Erythroblast (primary cell): Measurements from ENCODE around the gene OSBP2.

Experiments
- GATA1 ChIP-seq: IDR thresholded peaks from 2 replicates; pipeline ENCODE4 v1.6.1; 2011; ENCODE audit warnings: low read depth, mild to moderate bottlenecking, control low read depth, low read length, moderate library complexity
- POLR2A ChIP-seq: IDR thresholded peaks from 2 replicates; pipeline ENCODE4 v1.6.1; 2011; ENCODE audit warnings: mild to moderate bottlenecking, low read length

- TF ChIP-seq POLR2A = no peak
- no peak for TF ChIP-seq GATA1
Measured at GRCh38 chr22:30810105-30810504, 115.4 kb downstream of the OSBP2 start.
